ENCODE measurements around the gene HK2. TPM values are rescaled to one million over a fixed set of nuclear protein-coding genes. Genes with fewer than 3 reads are reported as not detected.

Gene HK2
- total RNA-seq, 6 experiments from 2014 or later, result 26.2 to 51.3 (median 28.4) TPM

DNA sequence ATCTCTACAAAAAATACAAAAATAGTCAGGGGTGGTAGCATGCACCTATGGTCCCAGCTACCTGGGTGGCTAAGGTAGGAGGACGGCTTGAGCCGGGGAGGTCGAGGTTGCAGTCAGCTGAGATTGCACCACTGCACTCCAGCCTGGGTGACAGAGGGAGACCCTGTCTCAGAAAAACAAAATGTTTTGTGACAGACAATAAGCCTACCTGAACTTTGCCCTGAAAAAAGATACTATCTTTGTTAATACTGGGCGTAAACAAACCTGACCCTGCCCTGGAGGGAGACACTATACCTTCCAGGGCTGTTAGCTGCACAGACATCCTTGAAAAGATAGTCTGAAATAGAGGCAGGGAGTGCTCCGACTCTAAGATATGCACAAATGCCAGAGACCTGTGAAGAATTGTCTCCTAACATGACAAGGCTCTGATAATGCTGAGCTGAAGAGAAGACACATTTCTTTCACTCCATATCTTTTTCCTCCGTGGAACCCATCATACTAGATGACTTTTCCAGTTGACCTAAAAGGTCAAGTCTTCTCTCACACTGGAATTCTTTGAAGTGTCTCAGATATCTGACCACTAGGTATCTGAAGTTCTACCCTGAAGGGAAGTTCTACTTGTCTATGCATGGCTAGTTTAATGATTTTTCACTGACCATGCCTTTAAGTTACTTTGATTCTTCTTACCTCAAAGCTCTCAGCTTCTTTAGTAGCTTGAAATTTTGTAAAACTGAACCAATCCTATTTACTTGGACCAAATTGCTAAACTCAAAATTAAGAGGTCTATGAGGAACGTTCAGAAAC is 20.9 kb upstream of the HK2 start:
- no peak overlapping the region for H3K4me3 Mint-ChIP-seq
- TF ChIP-seq CTCF (IDR thresholded peaks at IDR 0.05), result no peak
- no peak for DNase-seq
- H3K4me1 Mint-ChIP-seq (ENCODE audit: low read depth), result no peaks in the 10 kb centered on the region
- H3K27ac Mint-ChIP-seq, result no peak overlapping the region
- peaks cover 17% of the 10 kb centered on the region for H3K27me3 Mint-ChIP-seq (ENCODE audit: insufficient read depth)
- H3K36me3 Mint-ChIP-seq (ENCODE audit: low read depth), result no peaks in the 10 kb centered on the region
- no peaks in the 10 kb centered on the region for H3K9me3 Mint-ChIP-seq

DNA sequence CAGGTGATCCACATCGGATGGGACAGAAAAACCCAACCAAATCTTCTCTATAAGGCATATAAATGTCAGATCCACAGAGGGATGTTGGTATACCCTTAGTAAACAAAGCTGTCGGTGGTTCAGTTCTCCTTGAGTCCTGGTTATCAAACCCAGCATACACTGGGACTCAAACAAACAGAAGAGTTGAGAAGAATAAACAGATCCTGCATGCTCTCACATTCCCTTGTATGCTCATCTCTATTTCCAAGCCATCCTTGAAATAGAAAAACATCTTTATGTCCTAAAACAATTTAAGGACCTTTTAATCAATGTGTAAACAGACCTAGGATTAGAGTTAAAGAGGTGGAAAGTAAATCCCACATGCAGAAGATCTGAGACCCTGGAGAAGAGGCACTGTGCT is 19.8 kb upstream of the HK2 start:
- no peak for TF ChIP-seq CTCF (IDR thresholded peaks at IDR 0.05)
- no peak for DNase-seq
- H3K4me3 Mint-ChIP-seq, result no peak overlapping the region
- no peak overlapping the region for H3K27ac Mint-ChIP-seq
- H3K36me3 Mint-ChIP-seq (ENCODE audit: low read depth), result no peaks in the 10 kb centered on the region
- H3K27me3 Mint-ChIP-seq (ENCODE audit: insufficient read depth), result peaks cover 17% of the 10 kb centered on the region
- H3K4me1 Mint-ChIP-seq (ENCODE audit: low read depth), result no peaks in the 10 kb centered on the region
- no peaks in the 10 kb centered on the region for H3K9me3 Mint-ChIP-seq

- Mint-ChIP-seq H3K4me3 (no peak overlapping the region), H3K27me3 (ENCODE audit: insufficient read depth) (peaks cover 15% of the 10 kb centered on the region), H3K36me3 (ENCODE audit: low read depth) (no peaks in the 10 kb centered on the region), H3K27ac (no peak overlapping the region), H3K9me3 (no peaks in the 10 kb centered on the region), H3K4me1 (ENCODE audit: low read depth) (no peaks in the 10 kb centered on the region)
- no peak for DNase-seq
- TF ChIP-seq CTCF (IDR thresholded peaks at IDR 0.05), result no peak
Observed at GRCh38 chr2:74815941-74816340, 18.0 kb upstream of the HK2 start.

DNA sequence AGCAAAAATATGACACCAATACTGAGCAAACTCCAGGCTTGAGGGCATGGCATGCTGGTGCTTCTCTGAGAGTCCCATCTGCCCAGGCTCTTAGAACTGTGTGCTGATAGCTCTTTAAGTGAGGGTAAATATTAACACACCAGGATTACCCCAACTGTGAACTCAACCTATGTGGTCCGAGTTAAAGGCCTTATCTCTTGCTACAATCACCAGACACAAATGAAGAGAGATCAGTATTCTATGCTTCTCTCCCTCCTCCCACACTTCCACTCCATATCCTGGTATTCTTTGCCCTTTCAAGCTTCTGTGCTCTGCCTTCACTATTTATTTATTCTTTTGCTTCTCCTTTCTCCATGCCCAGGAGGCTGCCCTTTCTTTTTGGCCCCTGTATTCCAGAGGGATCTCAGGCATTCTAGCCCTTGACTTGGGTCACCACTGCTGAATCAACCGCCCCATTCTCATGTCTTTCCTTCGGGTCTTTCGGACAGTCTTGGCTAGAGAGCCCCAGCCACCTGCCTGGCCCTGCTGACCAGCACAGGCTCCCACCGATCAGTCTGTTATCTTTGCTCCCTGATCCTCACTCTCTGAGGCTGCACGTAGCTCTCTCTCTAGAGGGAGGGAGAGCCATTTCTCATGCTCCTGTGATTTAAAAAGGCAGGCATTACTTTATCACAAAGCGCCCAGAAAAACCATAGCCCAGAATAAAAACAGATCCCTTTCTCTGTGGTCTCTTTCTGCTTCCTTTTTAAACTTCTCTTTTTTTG is 17.2 kb upstream of the HK2 start:
- Mint-ChIP-seq H3K36me3 (ENCODE audit: low read depth) (no peaks in the 10 kb centered on the region), H3K4me1 (ENCODE audit: low read depth) (no peaks in the 10 kb centered on the region), H3K27ac (no peak overlapping the region), H3K27me3 (ENCODE audit: insufficient read depth) (peaks cover 8% of the 10 kb centered on the region), H3K9me3 (no peaks in the 10 kb centered on the region), H3K4me3 (no peak overlapping the region)
- TF ChIP-seq CTCF (IDR thresholded peaks at IDR 0.05), result no peak
- no peak for DNase-seq

DNA sequence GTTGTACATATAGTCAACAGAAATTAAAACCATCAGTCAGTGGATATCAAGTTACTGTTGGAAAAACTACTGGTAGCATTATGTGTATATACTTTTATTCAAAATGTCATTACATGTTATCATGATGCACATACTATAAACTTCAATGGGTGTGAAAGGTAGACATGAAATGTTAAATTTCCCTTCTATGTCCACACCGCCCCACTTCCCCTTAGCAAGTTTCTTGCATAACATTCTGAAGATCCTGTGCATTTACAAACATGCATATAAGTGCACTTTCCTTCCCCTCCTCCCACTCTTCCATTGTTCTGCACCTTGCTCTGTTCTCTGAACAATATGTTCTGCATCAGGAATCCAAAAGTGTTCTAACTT is 16.6 kb upstream of the HK2 start:
- TF ChIP-seq CTCF (IDR thresholded peaks at IDR 0.05), result no peak
- H3K27me3 Mint-ChIP-seq (ENCODE audit: insufficient read depth), result peaks cover 9% of the 10 kb centered on the region
- H3K36me3 Mint-ChIP-seq (ENCODE audit: low read depth), result no peaks in the 10 kb centered on the region
- H3K27ac Mint-ChIP-seq, result no peak overlapping the region
- H3K9me3 Mint-ChIP-seq, result no peaks in the 10 kb centered on the region
- no peaks in the 10 kb centered on the region for H3K4me1 Mint-ChIP-seq (ENCODE audit: low read depth)
- DNase-seq, result no peak
- H3K4me3 Mint-ChIP-seq, result no peak overlapping the region

All from HFFc6 (cell line).